Natural killer cell (primary cell): ENCODE measurements around the gene DOCK2. TPM values are rescaled to one million over a fixed set of nuclear protein-coding genes. Genes with fewer than 3 reads are reported as not detected.

Experiments used
- ATAC-seq, 3 donors: fragments of 150-1000 bp in 2 of 3; fragments of 200-7000 bp in 1 of 3; cut with Tn5 transposase; 1 replicate in 1 of 3; 2 replicates in 2 of 3; pipeline ENCODE4 v1.10.0; 2021; ENCODE audit warnings: mild to moderate bottlenecking in 2 of 3, moderate library complexity in 2 of 3
- DNase-seq, 2 donors: peaks; one replicate each; pipeline versions ENCODE4 v3.0.0 to v3.0.0-alpha.2; 2013 to 2021; ENCODE audit warnings: mixed read lengths in 1 of 2
- H3K27ac ChIP-seq: one replicate; pipeline ENCODE4 v1.5.1; 2013; ENCODE audit warnings: mild to moderate bottlenecking, low read length
- H3K27me3 ChIP-seq: one replicate; pipeline ENCODE4 v1.6.1; 2013; ENCODE audit warnings: low read length; ENCODE audit not compliant: control insufficient read depth, insufficient read depth
- H3K36me3 ChIP-seq: one replicate; pipeline ENCODE4 v1.6.1; 2013; ENCODE audit warnings: low read length; ENCODE audit not compliant: control insufficient read depth, insufficient read depth
- H3K4me1 ChIP-seq: one replicate; pipeline ENCODE4 v1.6.1; 2013; ENCODE audit warnings: low read length; ENCODE audit not compliant: control insufficient read depth, insufficient read depth
- H3K4me3 ChIP-seq: one replicate; pipeline ENCODE4 v1.5.1; 2013; ENCODE audit warnings: low read length
- H3K9me3 ChIP-seq: one replicate; pipeline ENCODE4 v1.6.1; 2013; ENCODE audit warnings: low read length; ENCODE audit not compliant: control insufficient read depth, insufficient read depth
- H3K27ac Mint-ChIP-seq, 2 donors: one replicate each; pipeline ENCODE4 v1.8.0; 2022; ENCODE audit warnings: mild to moderate bottlenecking in 2 of 2, mixed read lengths in 2 of 2, moderate library complexity in 1 of 2
- H3K27me3 Mint-ChIP-seq, 2 donors: one replicate each; pipeline ENCODE4 v1.8.0; 2022; ENCODE audit warnings: low read depth in 2 of 2, mixed read lengths in 2 of 2
- H3K36me3 Mint-ChIP-seq: one replicate; pipeline ENCODE4 v1.8.0; 2022; ENCODE audit warnings: mixed read lengths
- H3K4me1 Mint-ChIP-seq, 2 donors: one replicate each; pipeline ENCODE4 v1.8.0; 2022; ENCODE audit warnings: mixed read lengths in 2 of 2
- H3K4me3 Mint-ChIP-seq: one replicate; pipeline ENCODE4 v1.8.0; 2022; ENCODE audit warnings: mild to moderate bottlenecking, moderate library complexity, mixed read lengths
- H3K9me3 Mint-ChIP-seq, 2 donors: one replicate each; pipeline ENCODE4 v1.8.0; 2022; ENCODE audit warnings: mixed read lengths in 2 of 2
- WGBS: methylation state at CpG from one replicate; pipeline ENCODE4 v1.1.7; 2013; ENCODE audit warnings: missing lambda C conversion rate; ENCODE audit not compliant: insufficient coverage; 5-methylcytosine and 5-hydroxymethylcytosine counted together
- intact Hi-C: fragments of 100-400 bp; cut with micrococcal nuclease; formaldehyde crosslinking; loops from one replicate; pipeline ENCODE4 v1.14.2; 2022
- total RNA-seq, 4 donors: library from RNA; stranded (reverse); fragments of 120-200 nt in 1 of 4; gene quantifications; one replicate each; pipeline versions ENCODE4 v1.2.3 to v1.2.4, GENCODE V29; 2013 to 2022
- TF ChIP-seq, protein P1 (sequence below): fragments of 200-600 bp; IDR thresholded peaks from one replicate; pipeline ENCODE4 v1.8.0; 2022; ENCODE audit warnings: antibody characterized with exemption

DOCK2 gene
- total RNA-seq, 3 donors from 2014 or later (not counting 1 experiment from before 2014, with no cell fraction given), result 317 to 361 (median 320) TPM

DNA sequence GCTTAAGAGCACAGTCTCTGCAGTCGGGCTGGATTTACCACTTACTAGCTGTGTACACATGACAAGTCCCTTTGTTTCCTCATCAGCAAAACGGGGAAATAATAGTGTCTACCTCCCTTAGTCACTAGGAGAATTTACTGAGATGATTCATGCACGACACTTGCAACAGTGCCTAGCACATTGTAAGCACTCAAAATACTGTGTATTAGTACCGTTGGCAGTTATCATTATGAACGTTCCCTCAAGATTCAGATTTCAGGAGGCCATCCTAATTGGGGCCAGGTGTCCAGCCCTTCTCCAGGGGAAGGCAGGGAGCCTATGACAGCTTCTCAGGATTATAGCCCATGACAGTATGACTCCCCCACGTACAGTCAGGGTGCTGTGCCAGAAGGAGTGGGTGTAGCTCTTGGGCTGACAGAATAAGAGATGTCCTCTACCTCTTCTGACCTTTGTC is 164.3 kb downstream of the DOCK2 start:
- H3K27me3 Mint-ChIP-seq, result no peaks in the 10 kb centered on the region
- Histone ChIP-seq H3K4me3 (no peak overlapping the region), H3K36me3 (peaks cover 35% of the 10 kb centered on the region), H3K27ac (no peak overlapping the region), H3K4me1 (peaks cover 9% of the 10 kb centered on the region), H3K9me3 (no peaks in the 10 kb centered on the region), H3K27me3 (no peaks in the 10 kb centered on the region)
- 72% methylated on average over 6 of the region's 6 CpGs for WGBS
- intact Hi-C loops, result no loop called here
- TF ChIP-seq, protein P1, sequence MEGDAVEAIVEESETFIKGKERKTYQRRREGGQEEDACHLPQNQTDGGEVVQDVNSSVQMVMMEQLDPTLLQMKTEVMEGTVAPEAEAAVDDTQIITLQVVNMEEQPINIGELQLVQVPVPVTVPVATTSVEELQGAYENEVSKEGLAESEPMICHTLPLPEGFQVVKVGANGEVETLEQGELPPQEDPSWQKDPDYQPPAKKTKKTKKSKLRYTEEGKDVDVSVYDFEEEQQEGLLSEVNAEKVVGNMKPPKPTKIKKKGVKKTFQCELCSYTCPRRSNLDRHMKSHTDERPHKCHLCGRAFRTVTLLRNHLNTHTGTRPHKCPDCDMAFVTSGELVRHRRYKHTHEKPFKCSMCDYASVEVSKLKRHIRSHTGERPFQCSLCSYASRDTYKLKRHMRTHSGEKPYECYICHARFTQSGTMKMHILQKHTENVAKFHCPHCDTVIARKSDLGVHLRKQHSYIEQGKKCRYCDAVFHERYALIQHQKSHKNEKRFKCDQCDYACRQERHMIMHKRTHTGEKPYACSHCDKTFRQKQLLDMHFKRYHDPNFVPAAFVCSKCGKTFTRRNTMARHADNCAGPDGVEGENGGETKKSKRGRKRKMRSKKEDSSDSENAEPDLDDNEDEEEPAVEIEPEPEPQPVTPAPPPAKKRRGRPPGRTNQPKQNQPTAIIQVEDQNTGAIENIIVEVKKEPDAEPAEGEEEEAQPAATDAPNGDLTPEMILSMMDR, result no peak
- DNase-seq (no peak), ATAC-seq (no peak)
- H3K36me3 Mint-ChIP-seq, result peaks cover 9% of the 10 kb centered on the region
- H3K9me3 Mint-ChIP-seq, result no peaks in the 10 kb centered on the region
- H3K27ac Mint-ChIP-seq, result no peak overlapping the region
- no peak overlapping the region for H3K4me3 Mint-ChIP-seq
- peaks cover 35 to 47% of the 10 kb centered on the region in 2 donors for H3K4me1 Mint-ChIP-seq

DNA sequence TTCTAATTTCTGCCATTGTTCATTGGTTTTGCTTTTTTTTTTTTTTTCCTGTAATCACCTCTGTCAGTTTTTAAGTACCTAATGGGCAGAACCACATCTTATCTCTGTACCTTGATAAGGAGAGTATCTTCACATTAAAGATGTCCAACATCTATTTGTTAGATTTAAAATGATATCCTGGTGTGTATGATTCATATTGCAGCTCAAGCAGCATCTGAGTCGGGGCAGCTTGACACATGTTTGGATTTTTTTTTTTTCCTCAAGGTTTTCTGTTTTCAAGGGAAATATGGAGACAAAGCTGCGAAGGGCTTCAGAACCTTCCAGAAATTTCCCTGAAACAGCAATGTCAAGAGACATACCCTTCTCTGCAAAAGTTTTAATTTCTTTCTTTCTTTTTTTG is 164.7 kb downstream of the DOCK2 start:
- Histone ChIP-seq H3K27me3 (no peaks in the 10 kb centered on the region), H3K4me3 (no peak overlapping the region), H3K36me3 (peaks cover 35% of the 10 kb centered on the region), H3K4me1 (peaks cover 9% of the 10 kb centered on the region), H3K27ac (no peak overlapping the region), H3K9me3 (no peaks in the 10 kb centered on the region)
- 92% methylated on average over 2 of the region's 2 CpGs for WGBS
- Mint-ChIP-seq H3K4me1 (peaks cover 31 to 43% of the 10 kb centered on the region in 2 donors), H3K27ac (no peak overlapping the region), H3K4me3 (no peak overlapping the region), H3K9me3 (no peaks in the 10 kb centered on the region), H3K27me3 (no peaks in the 10 kb centered on the region), H3K36me3 (peaks cover 9% of the 10 kb centered on the region)
- no peak for DNase-seq
- intact Hi-C loops, result no loop called here
- TF ChIP-seq, protein P1, result no peak
- ATAC-seq, result no peak

DNA sequence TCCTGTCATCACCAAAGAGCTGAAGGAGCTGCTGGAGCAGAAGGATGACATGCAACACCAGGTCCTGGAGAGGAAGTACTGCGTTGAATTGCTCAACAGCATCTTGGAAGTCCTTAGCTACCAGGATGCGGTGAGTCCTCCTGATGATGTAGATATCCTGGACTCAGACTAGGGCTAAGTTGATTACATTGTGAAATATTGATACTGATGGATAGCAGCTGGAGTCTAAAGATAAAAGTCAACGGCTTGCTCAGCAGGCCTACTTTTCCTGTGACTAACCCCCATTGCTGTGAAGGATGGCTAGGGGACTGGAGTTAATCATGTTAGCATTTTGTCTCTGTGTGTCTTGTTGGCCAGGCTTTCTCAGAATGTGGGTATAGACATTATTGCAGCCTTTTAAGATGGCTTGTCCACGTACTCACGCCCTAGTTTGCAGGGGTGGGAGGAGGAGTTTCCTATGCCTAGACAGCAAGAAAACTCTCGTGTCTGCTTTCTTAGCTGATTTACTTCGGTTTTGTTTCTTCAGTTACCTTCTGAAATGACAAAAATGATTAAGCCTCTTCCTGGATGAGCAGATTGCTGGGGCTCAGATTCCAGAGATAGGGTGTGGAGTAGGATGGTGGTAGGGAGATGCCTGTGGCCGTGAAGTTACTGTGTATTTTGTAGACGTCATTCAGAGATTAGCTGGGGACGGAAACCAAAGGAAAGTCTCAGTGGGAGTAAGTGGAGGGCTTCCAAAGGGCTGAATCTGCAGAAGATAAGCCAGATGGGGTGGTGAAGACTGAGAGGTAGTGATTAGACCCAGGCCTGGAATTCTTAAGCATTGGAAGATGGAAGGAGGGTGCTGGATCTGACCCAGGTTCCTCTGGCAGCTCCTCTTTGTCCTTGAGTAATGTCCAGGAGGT is 166.3 kb downstream of the DOCK2 start:
- H3K9me3 ChIP-seq, result no peaks in the 10 kb centered on the region
- DNase-seq (no peak), ATAC-seq (peak in 1 of 3 donors; percentile 65)
- Mint-ChIP-seq H3K4me1 (peaks cover 26 to 37% of the 10 kb centered on the region in 2 donors), H3K4me3 (no peak overlapping the region), H3K9me3 (no peaks in the 10 kb centered on the region), H3K27me3 (no peaks in the 10 kb centered on the region), H3K36me3 (peaks cover 9% of the 10 kb centered on the region), H3K27ac (no peak overlapping the region)
- no peak overlapping the region for H3K4me3 ChIP-seq
- peaks cover 27% of the 10 kb centered on the region for H3K36me3 ChIP-seq
- peaks cover 9% of the 10 kb centered on the region for H3K4me1 ChIP-seq
- H3K27me3 ChIP-seq, result no peaks in the 10 kb centered on the region
- H3K27ac ChIP-seq, result no peak overlapping the region
- intact Hi-C loops, result no loop called here
- TF ChIP-seq, protein P1, result no peak
- WGBS, result 88% methylated on average over 10 of the region's 10 CpGs
